Epithelial cell of esophagus (primary cell): ENCODE data around the gene LIN52.
"Not testable (repeated sequence)": the region's sequence is repeated elsewhere in the genome, so short reads cannot be mapped to it uniquely, and the experiment has no call there.

Source experiments
- DNase-seq: peaks from one replicate; pipeline ENCODE4 v3.0.0; 2010; ENCODE audit warnings: low read depth
- H3K4me3 ChIP-seq: 2 replicates; pipeline ENCODE4 v1.5.1; 2011; ENCODE audit warnings: mild to moderate bottlenecking, low read length, control low read depth
- TF ChIP-seq, protein P1 (sequence below): IDR thresholded peaks from 2 replicates; pipeline ENCODE4 v1.5.1; 2011; ENCODE audit warnings: low read depth, mild to moderate bottlenecking, low read length, control low read depth, inconsistent platforms; ENCODE audit not compliant: insufficient read depth; ENCODE audit errors: missing control alignments

LIN52 gene

DNA sequence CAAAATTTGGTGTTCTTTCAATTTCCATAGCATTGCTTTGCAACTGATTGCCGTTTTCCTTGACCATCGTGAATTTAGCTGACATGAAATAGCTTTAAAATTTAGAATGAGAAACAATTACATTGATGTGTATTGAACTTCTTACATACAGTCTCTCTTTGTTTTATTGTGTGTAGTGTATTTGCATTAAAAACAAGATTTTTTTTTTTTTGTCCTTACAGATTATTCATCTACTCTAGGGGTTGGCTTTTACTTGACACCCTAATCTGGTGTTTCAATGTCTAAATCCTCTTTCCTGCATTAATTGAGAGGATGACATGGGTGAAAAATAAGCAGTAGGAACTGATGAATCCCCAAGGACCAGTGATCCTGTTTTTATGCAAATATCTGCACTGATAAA, 20.6 kb downstream of the LIN52 start:
- no peak for DNase-seq
- TF ChIP-seq, protein P1, sequence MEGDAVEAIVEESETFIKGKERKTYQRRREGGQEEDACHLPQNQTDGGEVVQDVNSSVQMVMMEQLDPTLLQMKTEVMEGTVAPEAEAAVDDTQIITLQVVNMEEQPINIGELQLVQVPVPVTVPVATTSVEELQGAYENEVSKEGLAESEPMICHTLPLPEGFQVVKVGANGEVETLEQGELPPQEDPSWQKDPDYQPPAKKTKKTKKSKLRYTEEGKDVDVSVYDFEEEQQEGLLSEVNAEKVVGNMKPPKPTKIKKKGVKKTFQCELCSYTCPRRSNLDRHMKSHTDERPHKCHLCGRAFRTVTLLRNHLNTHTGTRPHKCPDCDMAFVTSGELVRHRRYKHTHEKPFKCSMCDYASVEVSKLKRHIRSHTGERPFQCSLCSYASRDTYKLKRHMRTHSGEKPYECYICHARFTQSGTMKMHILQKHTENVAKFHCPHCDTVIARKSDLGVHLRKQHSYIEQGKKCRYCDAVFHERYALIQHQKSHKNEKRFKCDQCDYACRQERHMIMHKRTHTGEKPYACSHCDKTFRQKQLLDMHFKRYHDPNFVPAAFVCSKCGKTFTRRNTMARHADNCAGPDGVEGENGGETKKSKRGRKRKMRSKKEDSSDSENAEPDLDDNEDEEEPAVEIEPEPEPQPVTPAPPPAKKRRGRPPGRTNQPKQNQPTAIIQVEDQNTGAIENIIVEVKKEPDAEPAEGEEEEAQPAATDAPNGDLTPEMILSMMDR = no peak
- no peak overlapping the region for H3K4me3 ChIP-seq

DNA sequence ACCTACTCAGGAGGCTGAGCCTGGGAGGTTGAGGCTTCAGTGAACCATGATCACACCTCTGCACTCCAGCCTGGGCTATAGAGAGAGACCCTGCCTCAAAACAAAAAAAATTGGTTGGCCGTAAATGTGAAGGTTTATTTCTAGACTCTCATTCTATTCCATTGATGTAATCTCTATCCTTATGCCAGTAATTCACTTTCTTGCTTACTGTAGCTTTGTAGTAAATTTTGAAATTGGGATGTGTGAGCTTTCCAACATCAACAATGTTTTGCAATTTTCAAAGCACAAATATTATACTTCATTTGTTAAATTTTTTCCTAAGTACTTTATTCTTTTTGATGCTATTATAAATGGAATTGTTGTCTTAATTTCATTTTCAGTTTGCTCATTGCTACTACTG, 24.6 kb downstream of the LIN52 start:
- TF ChIP-seq, protein P1 = no peak
- H3K4me3 ChIP-seq = no peak overlapping the region
- DNase-seq = no peak

DNA sequence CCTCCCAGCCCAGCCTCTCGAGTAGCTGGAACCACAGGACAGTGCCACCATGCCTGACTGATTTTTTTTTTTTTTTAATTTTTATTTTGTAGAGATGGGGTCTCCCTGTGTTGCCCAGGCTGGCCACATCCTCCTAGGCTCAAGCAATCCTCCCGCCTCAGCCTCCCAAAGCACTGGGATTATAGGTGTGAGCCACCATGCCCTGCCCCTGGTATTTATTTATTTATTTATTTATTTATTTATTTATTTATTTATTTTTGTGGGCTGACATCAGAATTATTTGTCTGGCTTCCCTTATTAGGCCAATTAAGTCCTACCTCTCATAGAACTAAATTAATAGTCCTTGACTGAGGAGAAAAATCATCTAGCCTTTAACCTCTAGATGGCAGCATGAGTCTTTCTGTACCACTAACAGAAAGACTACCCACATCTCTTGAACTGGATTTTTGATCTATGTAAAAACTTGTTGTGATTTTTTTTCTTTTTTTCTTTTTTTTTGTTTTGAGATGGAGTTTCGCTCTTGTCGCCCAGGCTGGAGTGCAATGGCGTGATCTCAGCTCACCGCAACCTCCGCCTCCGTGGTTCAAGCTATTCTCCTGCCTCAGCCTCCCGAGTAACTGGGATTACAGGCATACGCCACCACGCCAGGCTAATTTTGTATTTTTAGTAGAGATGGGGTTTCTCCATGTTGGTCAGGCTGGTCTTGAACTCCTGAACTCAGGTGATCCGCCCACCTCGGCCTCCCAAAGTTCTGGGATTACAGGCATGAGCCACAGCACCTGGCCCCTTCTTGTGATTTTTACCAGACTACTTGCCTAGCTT, 26.9 kb downstream of the LIN52 start:
- TF ChIP-seq, protein P1 = peak; percentile 60
- DNase-seq = peak; percentile 70

DNA sequence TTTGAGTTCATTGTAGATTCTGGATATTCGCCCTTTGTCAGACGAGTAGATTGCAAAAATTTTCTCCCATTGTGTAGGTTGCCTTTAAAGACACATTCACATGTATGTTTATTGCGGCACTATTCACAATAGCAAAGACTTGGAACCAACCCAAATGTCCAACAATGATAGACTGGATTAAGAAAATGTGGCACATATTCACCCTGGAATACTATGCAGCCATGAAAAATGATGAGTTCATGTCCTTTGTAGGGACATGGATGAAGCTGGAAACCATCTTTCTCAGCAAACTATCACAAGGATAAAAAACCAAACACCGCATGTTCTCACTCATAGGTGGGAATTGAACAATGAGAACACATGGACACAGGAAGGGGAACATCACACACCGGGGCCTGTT, 40.7 kb downstream of the LIN52 start:
- not testable (repeated sequence) for H3K4me3 ChIP-seq, DNase-seq

More for the DNA sequence above, 26.9 kb downstream of the LIN52 start:
- not testable (repeated sequence) for H3K4me3 ChIP-seq

DNA sequence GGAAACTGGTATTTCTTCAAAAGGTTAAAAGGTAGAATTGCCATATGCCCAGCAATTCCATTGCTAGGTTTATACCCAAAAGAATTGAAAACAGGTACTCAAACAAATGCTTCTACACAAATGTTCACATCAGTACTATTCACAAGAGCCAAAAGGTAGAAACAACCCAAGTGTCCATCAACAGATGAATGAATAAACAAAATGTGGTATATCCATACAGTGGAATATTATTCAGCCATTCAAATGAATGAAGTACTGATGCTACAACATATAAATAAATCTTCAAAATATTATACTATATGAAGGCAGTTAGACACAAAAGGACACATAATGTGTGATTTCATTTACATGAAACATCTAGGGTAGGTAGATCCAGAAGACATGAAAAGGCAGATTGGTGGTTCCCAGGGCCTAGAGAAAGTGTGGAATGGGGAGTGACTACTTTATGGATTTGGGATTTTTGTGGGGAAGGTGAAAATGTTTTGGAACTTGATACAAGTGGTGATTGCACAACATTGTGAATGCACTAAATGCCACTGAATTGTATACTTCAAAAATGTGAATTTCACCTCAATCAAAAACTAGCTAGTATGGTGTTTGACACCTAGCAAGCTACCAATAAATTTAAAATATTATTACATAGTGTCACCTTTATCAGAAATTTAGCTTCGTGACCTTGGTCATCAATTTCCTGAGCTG, 41.7 kb downstream of the LIN52 start:
- TF ChIP-seq, protein P1 = no peak
- DNase-seq = no peak
- no peak overlapping the region for H3K4me3 ChIP-seq

DNA sequence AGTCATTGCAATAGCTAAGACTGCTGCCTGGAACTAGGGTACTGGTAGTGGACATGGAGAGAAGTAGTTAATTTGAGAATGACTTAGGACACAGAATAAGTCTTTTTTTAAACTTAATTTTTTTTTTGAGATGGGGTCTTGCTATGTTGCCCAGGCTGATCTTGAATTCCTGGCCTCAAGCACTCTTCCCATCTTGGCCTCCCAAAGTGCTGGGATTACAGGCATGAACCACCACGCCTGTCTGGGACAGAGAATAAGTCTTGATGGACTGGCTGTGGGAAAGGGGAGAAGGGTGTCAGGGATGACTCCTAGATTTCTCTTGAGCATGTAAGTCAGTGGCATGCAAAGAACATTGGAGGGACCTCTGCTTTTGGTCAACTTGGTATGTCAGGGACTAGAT, 42.9 kb downstream of the LIN52 start:
- TF ChIP-seq, protein P1 = no peak
- no peak overlapping the region for H3K4me3 ChIP-seq
- peak; percentile 4 for DNase-seq

DNA sequence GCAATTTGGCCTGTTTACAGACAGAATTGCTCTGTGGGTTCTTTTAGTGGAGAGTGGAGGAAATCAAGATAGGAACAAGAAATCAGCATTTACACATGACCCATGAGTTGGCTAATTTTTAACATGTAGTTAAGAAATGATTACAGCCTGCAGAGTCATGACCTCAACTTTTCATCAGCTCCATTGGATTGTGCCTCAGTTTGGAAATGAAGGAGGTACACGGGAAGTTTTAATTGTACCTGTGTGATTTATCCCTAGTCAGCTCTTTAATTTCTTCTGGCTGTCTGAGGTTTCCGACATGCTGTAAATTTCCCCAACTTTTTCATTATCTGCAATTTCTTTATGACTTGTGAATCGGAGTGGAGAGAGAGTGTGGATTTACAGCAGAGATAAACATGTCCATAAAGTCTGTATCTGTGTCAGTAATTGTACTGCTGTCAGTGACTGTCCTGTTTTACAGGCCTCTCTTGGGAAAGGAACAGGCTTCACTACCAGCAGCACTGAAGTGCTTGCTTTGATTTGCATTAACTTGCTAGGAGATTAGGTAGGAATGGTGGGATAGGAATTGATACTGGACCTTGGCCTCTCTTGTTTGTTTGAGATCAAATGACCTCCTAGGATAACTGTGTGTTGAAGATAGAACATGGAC, 49.2 kb downstream of the LIN52 start:
- TF ChIP-seq, protein P1 = no peak
- no peak overlapping the region for H3K4me3 ChIP-seq
- DNase-seq = no peak
